ENCODE measurements around the gene COG3.
"Not testable (repeated sequence)": the region's sequence is repeated elsewhere in the genome, so short reads cannot be mapped to it uniquely, and the experiment has no call there.

COG3 gene

GRCh38 chr13:45426056-45426841 is 38.5 kb upstream of the COG3 start:
- TF ChIP-seq SPI1 (IDR thresholded peaks at IDR 0.05; ENCODE audit: borderline replicate concordance, low read depth): peak; percentile 75
- H3K4me3 ChIP-seq (replicated peaks; ENCODE audit: insufficient read depth, low read length); H3K27me3 ChIP-seq (ENCODE audit: insufficient read depth, poor library complexity, severe bottlenecking): not testable (repeated sequence)
- peak overlapping the region; percentile 14; the same call in 1 of the 2 replicates for H3K27ac ChIP-seq (replicated peaks)
- peak in 1 of 2 experiments; percentile 30 for DNase-seq (ENCODE audit: low read depth in 1 of 2, low spot score in 1 of 2)

- DNase-seq (ENCODE audit: low read depth in 1 of 2, low spot score in 1 of 2): no peak
- H3K27ac ChIP-seq (replicated peaks): no peak overlapping the region
- TF ChIP-seq REST (IDR thresholded peaks at IDR 0.05; ENCODE audit: insufficient replicate concordance, low read depth) (no peak), GABPA (IDR thresholded peaks at IDR 0.05; ENCODE audit: low read depth) (no peak), SPI1 (IDR thresholded peaks at IDR 0.05; ENCODE audit: borderline replicate concordance, low read depth) (no peak), POLR2AphosphoS5 (IDR thresholded peaks at IDR 0.05; ENCODE audit: low read depth) (no peak), CTCF (IDR thresholded peaks at IDR 0.05; ENCODE audit: insufficient read depth, low read length) (no peak)
- no peaks in the 10 kb centered on the region for H3K27me3 ChIP-seq (ENCODE audit: insufficient read depth, poor library complexity, severe bottlenecking)
- H3K4me3 ChIP-seq (replicated peaks; ENCODE audit: insufficient read depth, low read length): no peak overlapping the region
Observed at GRCh38 chr13:45432737-45433380, 31.9 kb upstream of the COG3 start.

- TF ChIP-seq POLR2AphosphoS5 (IDR thresholded peaks at IDR 0.05; ENCODE audit: low read depth) (no peak), CTCF (IDR thresholded peaks at IDR 0.05; ENCODE audit: insufficient read depth, low read length) (no peak), REST (IDR thresholded peaks at IDR 0.05; ENCODE audit: insufficient replicate concordance, low read depth) (no peak), SPI1 (IDR thresholded peaks at IDR 0.05; ENCODE audit: borderline replicate concordance, low read depth) (no peak), GABPA (IDR thresholded peaks at IDR 0.05; ENCODE audit: low read depth) (no peak)
- no peak overlapping the region for H3K4me3 ChIP-seq (replicated peaks; ENCODE audit: insufficient read depth, low read length)
- H3K27me3 ChIP-seq (ENCODE audit: insufficient read depth, poor library complexity, severe bottlenecking): no peaks in the 10 kb centered on the region
- H3K27ac ChIP-seq (replicated peaks): no peak overlapping the region
- no peak for DNase-seq (ENCODE audit: low read depth in 1 of 2, low spot score in 1 of 2)
Observed at GRCh38 chr13:45433381-45433790, 31.4 kb upstream of the COG3 start.

- DNase-seq (ENCODE audit: low read depth in 1 of 2, low spot score in 1 of 2): no peak
- Histone ChIP-seq H3K27ac (replicated peaks) (no peak overlapping the region), H3K27me3 (ENCODE audit: insufficient read depth, poor library complexity, severe bottlenecking) (no peaks in the 10 kb centered on the region), H3K4me3 (replicated peaks; ENCODE audit: insufficient read depth, low read length) (no peak overlapping the region)
- TF ChIP-seq GABPA (IDR thresholded peaks at IDR 0.05; ENCODE audit: low read depth) (no peak), CTCF (IDR thresholded peaks at IDR 0.05; ENCODE audit: insufficient read depth, low read length) (no peak), SPI1 (IDR thresholded peaks at IDR 0.05; ENCODE audit: borderline replicate concordance, low read depth) (no peak), POLR2AphosphoS5 (IDR thresholded peaks at IDR 0.05; ENCODE audit: low read depth) (no peak), REST (IDR thresholded peaks at IDR 0.05; ENCODE audit: insufficient replicate concordance, low read depth) (no peak)
Observed at GRCh38 chr13:45434556-45435371, 30.0 kb upstream of the COG3 start.

Measured in HL-60 (cell line).